HG03558 (cell line): ENCODE data around the gene LRRC7.
"Not testable (repeated sequence)": the region's sequence is repeated elsewhere in the genome, so short reads cannot be mapped to it uniquely, and the experiment has no call there.

ENCODE experiments used
- ATAC-seq: cut with Tn5 transposase; IDR thresholded peaks from one replicate; pipeline ENCODE4 v1.9.1; 2021; ENCODE audit warnings: moderate number of reproducible peaks; ENCODE audit not compliant: unreplicated experiment; ENCODE audit errors: extremely low read depth

Gene LRRC7

GRCh38 chr1:69932760-69933159 is 365.0 kb downstream of the LRRC7 start:
- no peak for ATAC-seq

GRCh38 chr1:69940231-69940630 is 372.5 kb downstream of the LRRC7 start:
- ATAC-seq = no peak

GRCh38 chr1:69940816-69941215 is 373.1 kb downstream of the LRRC7 start:
- ATAC-seq = no peak

GRCh38 chr1:69943030-69943429 is 375.3 kb downstream of the LRRC7 start:
- ATAC-seq = no peak

DNA sequence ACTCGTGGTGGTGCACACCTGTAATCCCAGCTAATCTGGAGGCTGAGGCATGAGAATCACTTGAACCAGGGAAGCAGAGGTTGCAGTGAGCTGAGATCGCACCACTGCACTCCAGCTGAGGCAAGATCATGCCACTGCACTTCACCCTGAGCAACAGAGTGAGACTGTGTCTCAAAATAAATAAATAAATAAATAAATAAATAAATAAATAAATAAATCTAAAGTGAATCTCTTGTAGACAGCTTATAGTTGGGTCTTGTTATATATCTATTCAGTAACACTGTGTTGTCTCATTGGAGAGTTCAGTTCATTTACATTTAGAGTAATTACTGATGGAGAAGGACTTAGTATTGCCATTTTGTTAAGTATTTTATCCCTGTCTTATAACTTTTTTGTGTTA is 379.2 kb downstream of the LRRC7 start:
- ATAC-seq = no peak

GRCh38 chr1:69947837-69948236 is 380.1 kb downstream of the LRRC7 start:
- no peak for ATAC-seq

GRCh38 chr1:69952676-69953075 is 385.0 kb downstream of the LRRC7 start:
- no peak for ATAC-seq

DNA sequence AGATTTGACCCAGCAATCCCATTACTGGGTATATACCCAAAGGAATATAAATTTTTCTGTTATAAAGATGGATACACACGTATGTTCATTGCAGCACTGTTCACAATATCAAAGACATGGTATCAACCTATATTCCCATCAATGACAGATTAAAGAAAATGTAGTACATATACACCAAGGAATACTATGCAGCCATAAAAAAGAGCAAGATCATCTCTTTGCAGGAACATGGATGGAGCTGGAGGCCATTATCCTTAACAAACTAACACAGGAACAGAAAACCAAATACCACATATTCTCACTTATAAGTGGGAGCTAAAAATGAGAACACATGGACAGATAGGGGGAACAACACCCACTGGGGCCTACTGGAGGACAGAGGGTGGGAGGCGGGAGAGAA is 394.7 kb downstream of the LRRC7 start:
- ATAC-seq = not testable (repeated sequence)

GRCh38 chr1:69967245-69967766 is 399.6 kb downstream of the LRRC7 start:
- no peak for ATAC-seq

DNA sequence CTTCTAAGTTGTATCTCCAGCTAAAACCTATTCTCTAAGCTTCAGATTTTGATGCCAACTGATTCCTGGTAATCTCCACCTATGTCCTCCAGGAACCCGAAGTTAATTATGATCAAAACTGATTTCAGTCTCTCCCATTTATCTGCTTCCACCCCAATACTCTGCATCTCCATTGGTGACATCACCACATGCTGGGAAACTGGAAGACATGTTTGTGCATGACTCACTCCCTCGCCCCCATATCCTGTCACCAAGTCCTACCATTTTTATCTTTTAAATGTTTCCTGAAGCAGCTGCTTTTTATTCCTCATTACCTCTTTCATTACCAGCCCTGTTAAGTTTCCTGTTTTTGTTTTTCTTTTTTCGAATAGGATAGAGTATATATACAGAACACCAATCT is 409.2 kb downstream of the LRRC7 start:
- no peak for ATAC-seq

DNA sequence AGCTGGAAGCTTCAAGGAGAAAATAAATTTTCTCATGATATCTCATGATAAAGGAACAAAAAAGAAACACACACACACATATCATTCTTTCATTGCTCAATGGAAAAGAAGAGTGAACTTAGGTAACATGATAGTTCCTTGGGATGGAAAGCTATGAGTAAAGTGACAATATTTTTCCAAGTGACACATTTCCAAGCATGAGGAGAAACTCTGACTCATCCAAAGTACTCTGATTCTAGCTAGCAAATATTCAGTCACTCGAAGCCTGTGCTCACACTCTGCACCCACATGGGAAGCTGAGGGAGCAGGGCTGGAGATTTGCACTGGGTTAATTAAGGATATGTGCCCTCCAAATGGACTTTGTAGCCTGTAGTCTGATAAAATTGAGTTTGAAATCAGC is 415.3 kb downstream of the LRRC7 start:
- ATAC-seq = no peak

DNA sequence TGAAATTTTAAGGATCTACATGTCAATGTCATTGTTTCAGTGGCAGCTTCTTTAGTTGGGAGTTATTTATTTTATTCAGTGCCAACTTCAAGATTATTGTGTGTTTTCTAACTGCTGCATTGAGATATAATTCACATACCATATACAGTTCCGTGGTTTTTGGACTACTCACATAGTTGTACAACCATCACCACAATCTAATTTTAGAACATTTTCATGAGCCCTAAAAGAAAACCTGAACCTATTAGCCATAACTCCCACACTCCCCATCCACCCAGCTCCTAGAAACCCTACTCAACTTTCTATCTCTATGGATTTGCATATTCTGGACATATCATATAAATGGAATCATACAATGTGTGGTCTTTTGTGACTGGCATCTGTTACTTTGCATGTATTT is 417.7 kb downstream of the LRRC7 start:
- ATAC-seq = no peak

- ATAC-seq = no peak
Observed at GRCh38 chr1:69985901-69986439, 418.2 kb downstream of the LRRC7 start.

DNA sequence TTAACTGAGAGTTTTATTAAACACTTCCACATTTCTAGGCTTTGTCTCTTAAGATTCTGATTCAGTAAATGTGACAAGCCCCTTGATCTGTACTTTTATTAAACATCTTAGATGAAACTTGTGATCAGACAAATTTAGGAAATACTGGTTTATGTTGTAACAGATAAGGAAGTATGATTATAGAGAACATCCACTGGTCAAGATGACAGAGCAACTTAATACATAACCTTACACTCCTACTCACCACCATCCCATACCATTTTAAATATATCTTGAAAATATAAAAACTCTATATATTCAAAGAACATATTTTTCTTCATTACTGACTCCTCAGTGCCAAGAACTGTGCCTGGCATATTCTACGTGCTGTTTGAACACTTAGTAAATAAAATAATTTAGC is 420.2 kb downstream of the LRRC7 start:
- no peak for ATAC-seq

DNA sequence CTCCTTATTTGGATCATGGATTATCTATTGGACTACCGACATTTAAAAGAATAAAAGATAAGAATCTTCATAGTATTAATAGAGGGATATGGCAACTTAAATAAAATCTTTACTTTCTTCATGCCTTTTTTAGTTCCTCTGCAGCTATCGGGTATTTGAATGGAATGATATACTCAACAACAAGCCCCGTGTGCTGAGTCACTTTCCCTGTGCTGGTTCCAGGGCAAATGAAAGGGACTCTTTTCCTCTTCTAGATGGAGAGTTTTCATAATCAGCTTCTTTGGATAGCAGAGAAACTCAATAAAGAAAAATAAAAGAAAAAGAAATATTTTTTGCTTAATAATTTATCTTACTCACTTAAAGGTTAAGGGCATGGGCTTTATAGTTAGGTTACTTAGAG is 423.9 kb downstream of the LRRC7 start:
- no peak for ATAC-seq

DNA sequence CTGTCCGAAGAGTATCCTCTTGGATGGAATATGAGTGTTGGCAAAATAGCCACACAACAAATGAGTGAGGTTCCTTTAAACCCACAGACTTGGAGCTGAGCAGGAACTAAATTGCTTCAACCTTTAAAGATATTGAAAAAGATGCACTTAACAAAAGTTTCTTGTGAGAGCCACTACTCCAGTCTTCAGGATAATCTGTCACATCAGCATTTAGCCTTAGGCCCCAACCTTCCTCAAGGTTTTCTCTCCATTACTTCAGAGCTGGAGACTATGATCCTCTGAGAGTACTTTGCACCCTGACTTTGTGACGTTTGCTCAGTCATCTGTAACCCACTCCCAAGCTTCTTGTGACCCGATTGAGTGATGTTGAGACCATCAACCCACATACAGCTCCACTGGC is 424.9 kb downstream of the LRRC7 start:
- ATAC-seq = no peak

GRCh38 chr1:69993810-69994209 is 426.1 kb downstream of the LRRC7 start:
- no peak for ATAC-seq

GRCh38 chr1:69994241-69994640 is 426.5 kb downstream of the LRRC7 start:
- no peak for ATAC-seq

- ATAC-seq = no peak
Observed at GRCh38 chr1:69998847-69999246, 431.1 kb downstream of the LRRC7 start.

- no peak for ATAC-seq
Observed at GRCh38 chr1:70003211-70003908, 435.6 kb downstream of the LRRC7 start.

GRCh38 chr1:70005386-70006034 is 437.8 kb downstream of the LRRC7 start:
- no peak for ATAC-seq

DNA sequence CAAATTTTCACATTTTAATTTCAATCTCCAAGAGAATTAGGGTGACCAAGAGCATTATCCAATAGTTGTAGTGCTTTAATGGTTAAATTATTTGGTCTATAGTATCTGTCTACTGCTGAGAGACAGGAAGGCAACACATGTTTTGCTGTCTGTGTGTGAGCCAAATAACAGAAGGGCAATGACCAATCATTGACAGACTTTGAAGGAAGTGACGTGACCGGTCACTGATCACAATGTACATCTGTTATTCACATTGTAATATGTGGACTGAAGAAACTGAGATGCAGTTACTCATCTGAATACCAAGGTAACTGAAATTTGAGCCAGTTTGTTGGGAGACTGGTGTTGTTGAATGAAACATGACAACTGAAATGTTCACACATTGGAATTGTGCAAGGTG is 440.9 kb downstream of the LRRC7 start:
- ATAC-seq = no peak
